Fibroblast of lung (primary cell): Measurements from ENCODE around the gene TXLNB. TPM values are rescaled to one million over a fixed set of nuclear protein-coding genes. Genes with fewer than 3 reads are reported as not detected.
A peak's percentile ranks its signal among the peaks of the same experiment; 100 is the strongest.

ENCODE experiments used
- DNase-seq, 2 donors: peaks; one replicate each; pipeline versions ENCODE4 v3.0.0 to v3.0.0-alpha.2; 2010; ENCODE audit warnings: low read depth in 2 of 2
- H2AFZ ChIP-seq: 2 replicates; pipeline ENCODE4 v1.5.1; 2012; ENCODE audit warnings: low read length, control low read depth, inconsistent platforms
- H3K27ac ChIP-seq: 2 replicates; pipeline ENCODE4 v1.5.1; 2011; ENCODE audit warnings: low read length, control low read depth; ENCODE audit not compliant: insufficient read depth
- H3K27me3 ChIP-seq: 2 replicates; pipeline ENCODE4 v1.5.1; 2011; ENCODE audit warnings: mild to moderate bottlenecking, low read length; ENCODE audit not compliant: control insufficient read depth, insufficient read depth
- H3K36me3 ChIP-seq: 2 replicates; pipeline ENCODE4 v1.5.1; 2011; ENCODE audit warnings: low read length; ENCODE audit not compliant: control insufficient read depth, insufficient read depth
- H3K4me1 ChIP-seq: 2 replicates; pipeline ENCODE4 v1.5.1; 2011; ENCODE audit warnings: low read length; ENCODE audit not compliant: control insufficient read depth, insufficient read depth; ENCODE audit errors: extremely low read depth
- H3K4me2 ChIP-seq: 2 replicates; pipeline ENCODE4 v1.5.1; 2011; ENCODE audit warnings: low read length, control low read depth; ENCODE audit not compliant: insufficient read depth; ENCODE audit errors: extremely low read depth
- H3K4me3 ChIP-seq, 4 experiments: fragments of 200-600 bp in 1 of 4; sonication (generic) in 1 of 4; replicated peaks in 1 of 4; 2 replicates each; pipeline ENCODE4 v1.5.1; 2011 to 2016; ENCODE audit warnings: low read length in 4 of 4, low read depth in 3 of 4, mild to moderate bottlenecking in 3 of 4, control low read depth in 2 of 4, inconsistent platforms in 1 of 4, mixed read lengths in 1 of 4; ENCODE audit not compliant: insufficient read depth in 1 of 4; ENCODE audit errors: control extremely low read depth in 1 of 4
- H3K79me2 ChIP-seq: 2 replicates; pipeline ENCODE4 v1.5.1; 2012; ENCODE audit warnings: mild to moderate bottlenecking, low read length, inconsistent platforms; ENCODE audit not compliant: control insufficient read depth, insufficient read depth
- H3K9ac ChIP-seq: 2 replicates; pipeline ENCODE4 v1.5.1; 2011; ENCODE audit warnings: mild to moderate bottlenecking, low read length, control low read depth; ENCODE audit not compliant: insufficient read depth
- H3K9me3 ChIP-seq: 2 replicates; pipeline ENCODE4 v1.5.1; 2012; ENCODE audit warnings: low read depth, low read length; ENCODE audit not compliant: control insufficient read depth, insufficient read depth
- H4K20me1 ChIP-seq: 2 replicates; pipeline ENCODE4 v1.5.1; 2011; ENCODE audit warnings: low read length; ENCODE audit not compliant: control insufficient read depth, insufficient read depth; ENCODE audit errors: extremely low read depth
- CTCF ChIP-seq, 2 donors: IDR thresholded peaks in 1 of 2; conservative IDR thresholded peaks in 1 of 2; 1 replicate in 1 of 2; 2 replicates in 1 of 2; pipeline ENCODE4 v1.5.1; 2011 to 2012; ENCODE audit warnings: low read length in 2 of 2, control low read depth in 1 of 2, inconsistent platforms in 1 of 2, low read depth in 1 of 2, mild to moderate bottlenecking in 1 of 2
- EZH2 ChIP-seq: IDR thresholded peaks from 2 replicates; pipeline ENCODE4 v1.5.1; 2012; ENCODE audit warnings: low read length, control low read depth, mild to moderate bottlenecking; ENCODE audit errors: missing control alignments
- polyA plus RNA-seq, 2 donors: library from polyadenylated mRNA; depleted of rRNA in 1 of 2; stranded (reverse) in 1 of 2; unstranded in 1 of 2; fragments of >200 nt; gene quantifications; 2 replicates each; pipeline ENCODE4 v1.2.1, GENCODE V29; 2011 to 2012; ENCODE audit warnings: missing spikeins in 1 of 2
- total RNA-seq: library from RNA; depleted of rRNA; stranded (reverse); fragments of >200 nt; gene quantifications from 2 replicates; pipeline ENCODE4 v1.2.1, GENCODE V29; 2014

The TXLNB gene
- total and polyA plus RNA-seq, 2 donors (not counting 1 experiment from before 2014, with no cell fraction given), result 0.15 to 1.2 TPM

- Histone ChIP-seq H3K9ac (no peak overlapping the region), H3K4me1 (no peaks in the 10 kb centered on the region), H3K36me3 (no peaks in the 10 kb centered on the region), H3K9me3 (no peaks in the 10 kb centered on the region), H3K27me3 (no peaks in the 10 kb centered on the region), H4K20me1 (no peaks in the 10 kb centered on the region), H3K27ac (no peak overlapping the region), H3K4me2 (no peak overlapping the region), H3K79me2 (no peaks in the 10 kb centered on the region), H2AFZ (no peak overlapping the region), H3K4me3 (no peak overlapping the region)
- DNase-seq, result peak; percentile 90 to 97
- TF ChIP-seq EZH2, result no peak
- TF ChIP-seq CTCF (conservative IDR thresholded peaks at IDR 0.05 in 1 of 2, IDR thresholded peaks at IDR 0.05 in 1 of 2; ENCODE audit: low read depth in 1 of 2, low read length in 2 of 2), result no peak
Measured at GRCh38 chr6:139240161-139241010, 51.4 kb downstream of the TXLNB start.

GRCh38 chr6:139239064-139239463, 52.7 kb downstream of the TXLNB start:
- TF ChIP-seq EZH2 (no peak), CTCF (conservative IDR thresholded peaks at IDR 0.05 in 1 of 2, IDR thresholded peaks at IDR 0.05 in 1 of 2; ENCODE audit: low read depth in 1 of 2, low read length in 2 of 2) (no peak)
- no peak overlapping the region for H3K4me2 ChIP-seq
- no peak overlapping the region for H3K9ac ChIP-seq
- peak overlapping the region; percentile 54 for H2AFZ ChIP-seq
- H3K4me1 ChIP-seq, result no peaks in the 10 kb centered on the region
- H3K27me3 ChIP-seq, result no peaks in the 10 kb centered on the region
- peak in 1 of 2 donors; percentile 7 for DNase-seq
- H3K79me2 ChIP-seq, result no peaks in the 10 kb centered on the region
- no peak overlapping the region for H3K4me3 ChIP-seq
- no peaks in the 10 kb centered on the region for H3K9me3 ChIP-seq
- H4K20me1 ChIP-seq, result no peaks in the 10 kb centered on the region
- no peak overlapping the region for H3K27ac ChIP-seq
- H3K36me3 ChIP-seq, result no peaks in the 10 kb centered on the region

GRCh38 chr6:139236105-139236504, 55.7 kb downstream of the TXLNB start:
- Histone ChIP-seq H2AFZ (no peak overlapping the region), H3K9me3 (no peaks in the 10 kb centered on the region), H3K27ac (no peak overlapping the region), H3K4me1 (no peaks in the 10 kb centered on the region), H3K79me2 (no peaks in the 10 kb centered on the region), H3K4me3 (no peak overlapping the region), H4K20me1 (no peaks in the 10 kb centered on the region), H3K4me2 (no peak overlapping the region), H3K27me3 (no peaks in the 10 kb centered on the region), H3K36me3 (no peaks in the 10 kb centered on the region), H3K9ac (no peak overlapping the region)
- no peak for TF ChIP-seq EZH2
- TF ChIP-seq CTCF (conservative IDR thresholded peaks at IDR 0.05 in 1 of 2, IDR thresholded peaks at IDR 0.05 in 1 of 2; ENCODE audit: low read depth in 1 of 2, low read length in 2 of 2), result no peak
- no peak for DNase-seq
